Sigmoid colon (tissue), 4 donors: ENCODE measurements around the gene RBFOX2.

Experiments used
- EP300 ChIP-seq, 4 donors: sonication (generic); formaldehyde crosslinking; IDR thresholded peaks; one replicate each; pipeline ENCODE4 v1.6.1; 2017; ENCODE audit warnings: antibody characterized with exemption in 4 of 4
- POLR2A ChIP-seq, 2 donors: fragments of 450-650 bp; IDR thresholded peaks; one replicate each; pipeline ENCODE4 v1.6.1; 2016; ENCODE audit warnings: antibody characterized with exemption in 2 of 2, mild to moderate bottlenecking in 2 of 2, moderate library complexity in 2 of 2
- POLR2AphosphoS5 ChIP-seq, 4 donors: sonication (generic); formaldehyde crosslinking; IDR thresholded peaks; one replicate each; pipeline ENCODE4 v1.6.1; 2017; ENCODE audit warnings: antibody characterized with exemption in 4 of 4
- TF ChIP-seq, protein P1 (sequence below), 4 experiments: fragments of 450-650 bp in 3 of 4; fragments of 200-600 bp in 1 of 4; IDR thresholded peaks; one replicate each; pipeline ENCODE4 v1.5.1; 2016 to 2019; ENCODE audit warnings: antibody characterized with exemption in 4 of 4, mild to moderate bottlenecking in 3 of 4, moderate library complexity in 2 of 4

DNA sequence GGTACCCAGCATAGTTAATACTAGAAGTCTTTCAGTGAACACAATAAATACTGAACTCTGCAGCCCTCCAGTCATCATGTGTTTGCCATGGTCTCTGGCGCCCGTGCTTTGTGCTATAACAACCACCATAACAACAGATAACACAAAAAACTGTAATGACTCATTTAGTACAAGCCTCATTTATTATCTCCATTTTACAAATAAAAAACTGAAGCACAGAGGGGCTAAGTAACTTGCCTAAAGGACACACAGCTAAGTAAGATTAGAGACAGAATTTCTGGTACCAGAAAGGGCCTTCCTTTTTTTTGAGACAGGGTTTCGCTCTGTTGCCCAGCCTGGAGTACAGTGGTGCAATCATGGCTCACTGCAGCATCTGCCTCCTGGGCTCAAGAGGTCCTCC is 19.5 kb downstream of the RBFOX2 start:
- TF ChIP-seq POLR2A (IDR thresholded peaks at IDR 0.05) (no peak), POLR2AphosphoS5 (IDR thresholded peaks at IDR 0.05) (no peak), EP300 (IDR thresholded peaks at IDR 0.05) (no peak)
- TF ChIP-seq, protein P1, sequence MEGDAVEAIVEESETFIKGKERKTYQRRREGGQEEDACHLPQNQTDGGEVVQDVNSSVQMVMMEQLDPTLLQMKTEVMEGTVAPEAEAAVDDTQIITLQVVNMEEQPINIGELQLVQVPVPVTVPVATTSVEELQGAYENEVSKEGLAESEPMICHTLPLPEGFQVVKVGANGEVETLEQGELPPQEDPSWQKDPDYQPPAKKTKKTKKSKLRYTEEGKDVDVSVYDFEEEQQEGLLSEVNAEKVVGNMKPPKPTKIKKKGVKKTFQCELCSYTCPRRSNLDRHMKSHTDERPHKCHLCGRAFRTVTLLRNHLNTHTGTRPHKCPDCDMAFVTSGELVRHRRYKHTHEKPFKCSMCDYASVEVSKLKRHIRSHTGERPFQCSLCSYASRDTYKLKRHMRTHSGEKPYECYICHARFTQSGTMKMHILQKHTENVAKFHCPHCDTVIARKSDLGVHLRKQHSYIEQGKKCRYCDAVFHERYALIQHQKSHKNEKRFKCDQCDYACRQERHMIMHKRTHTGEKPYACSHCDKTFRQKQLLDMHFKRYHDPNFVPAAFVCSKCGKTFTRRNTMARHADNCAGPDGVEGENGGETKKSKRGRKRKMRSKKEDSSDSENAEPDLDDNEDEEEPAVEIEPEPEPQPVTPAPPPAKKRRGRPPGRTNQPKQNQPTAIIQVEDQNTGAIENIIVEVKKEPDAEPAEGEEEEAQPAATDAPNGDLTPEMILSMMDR (IDR thresholded peaks at IDR 0.05): no peak
